Ascending aorta (tissue), 2 donors: ENCODE data around the gene SLC16A8. TPM values are rescaled to one million over a fixed set of nuclear protein-coding genes. Genes with fewer than 3 reads are reported as not detected.

Experiments used
- DNase-seq, 2 donors: peaks; one replicate each; pipeline ENCODE4 v3.0.0-alpha.2; 2019; ENCODE audit warnings: low spot score in 2 of 2
- H3K27ac ChIP-seq, 2 donors: fragments of 200-600 bp; sonication (generic); one replicate each; pipeline ENCODE4 v1.5.1; 2016 to 2017; ENCODE audit warnings: mild to moderate bottlenecking in 1 of 2
- H3K27me3 ChIP-seq: fragments of 200-600 bp; sonication (generic); one replicate; pipeline ENCODE4 v1.5.1; 2017
- H3K36me3 ChIP-seq, 2 donors: fragments of 200-600 bp; sonication (generic); one replicate each; pipeline ENCODE4 v1.5.1; 2016
- H3K4me1 ChIP-seq, 2 donors: fragments of 200-600 bp; sonication (generic); one replicate each; pipeline ENCODE4 v1.5.1; 2016 to 2017; ENCODE audit warnings: mild to moderate bottlenecking in 1 of 2
- H3K4me3 ChIP-seq, 2 donors: fragments of 200-600 bp; sonication (generic); one replicate each; pipeline ENCODE4 v1.5.1; 2016 to 2017; ENCODE audit warnings: mild to moderate bottlenecking in 1 of 2
- H3K9me3 ChIP-seq, 2 donors: fragments of 200-600 bp; sonication (generic); one replicate each; pipeline ENCODE4 v1.5.1; 2016
- CTCF ChIP-seq, 3 experiments: fragments of 200-600 bp in 2 of 3; fragments of 450-650 bp in 1 of 3; sonication (generic) in 2 of 3; IDR thresholded peaks; one replicate each; pipeline ENCODE4 v1.5.1; 2016 to 2019; ENCODE audit warnings: antibody characterized with exemption in 3 of 3, mild to moderate bottlenecking in 1 of 3, moderate library complexity in 1 of 3
- intact Hi-C: fragments of 100-400 bp; cut with DNase I; formaldehyde crosslinking; loops from one replicate; pipeline ENCODE4 v1.15.1; 2023
- total RNA-seq: library from RNA; depleted of rRNA; stranded (reverse); fragments of >200 nt; gene quantifications from one replicate; pipeline ENCODE4 v1.1.0, GENCODE V29; 2016

The SLC16A8 gene
- total RNA-seq, 1 donor from 2014 or later: not detected

GRCh38 chr22:38066381-38067027 lies 17.5 kb downstream of the SLC16A8 start:
- Histone ChIP-seq H3K4me1 (peaks cover 31 to 44% of the 10 kb centered on the region in 2 donors), H3K27me3 (no peaks in the 10 kb centered on the region), H3K9me3 (no peaks in the 10 kb centered on the region), H3K4me3 (no peak overlapping the region), H3K36me3 (peaks cover 26 to 29% of the 10 kb centered on the region in 2 donors), H3K27ac (peak overlapping the region; percentile 94 to 97)
- intact Hi-C loops: loop anchor here (5.0 kb wide), 2 partner anchors 151 to 506 kb away; partner anchors contain the start of gene DMC1
- no peak for TF ChIP-seq CTCF (IDR thresholded peaks at IDR 0.05)
- DNase-seq: no peak

GRCh38 chr22:38065539-38065938 lies 18.4 kb downstream of the SLC16A8 start:
- peak overlapping the region; percentile 94 to 97 for H3K27ac ChIP-seq
- no peak overlapping the region for H3K4me3 ChIP-seq
- H3K9me3 ChIP-seq: no peaks in the 10 kb centered on the region
- no peaks in the 10 kb centered on the region for H3K27me3 ChIP-seq
- intact Hi-C loops: loop anchor here (5.0 kb wide), 2 partner anchors 152 to 507 kb away; partner anchors contain the start of gene DMC1
- no peak for TF ChIP-seq CTCF (IDR thresholded peaks at IDR 0.05)
- H3K36me3 ChIP-seq: peaks cover 22 to 32% of the 10 kb centered on the region in 2 donors
- no peak for DNase-seq
- H3K4me1 ChIP-seq: peaks cover 26 to 36% of the 10 kb centered on the region in 2 donors

GRCh38 chr22:38062791-38063190 lies 21.2 kb downstream of the SLC16A8 start:
- no peak overlapping the region for H3K27ac ChIP-seq
- H3K4me1 ChIP-seq: peaks cover 5 to 14% of the 10 kb centered on the region in 2 donors
- DNase-seq: no peak
- peaks cover 30 to 43% of the 10 kb centered on the region in 2 donors for H3K36me3 ChIP-seq
- no peaks in the 10 kb centered on the region for H3K9me3 ChIP-seq
- no peak overlapping the region for H3K4me3 ChIP-seq
- TF ChIP-seq CTCF (IDR thresholded peaks at IDR 0.05): no peak
- H3K27me3 ChIP-seq: no peaks in the 10 kb centered on the region
- intact Hi-C loops: no loop called here

- peak within 1 kb of the TSS; percentile 92 to 93 for H3K27ac ChIP-seq
- no peaks in the 10 kb centered on the region for H3K27me3 ChIP-seq
- peaks cover 7 to 8% of the 10 kb centered on the region in 2 donors for H3K4me1 ChIP-seq
- H3K36me3 ChIP-seq: peaks cover 11 to 23% of the 10 kb centered on the region in 2 donors
- H3K9me3 ChIP-seq: no peaks in the 10 kb centered on the region
- peak; percentile 85 to 97 for DNase-seq
- intact Hi-C loops: loop anchor here (1.0 to 10.0 kb wide), 3 partner anchors 144 to 628 kb away; partner anchors contain the start of genes DDX17, MAFF and TOMM22
- TF ChIP-seq CTCF (IDR thresholded peaks at IDR 0.05): no peak
- peak within 1 kb of the TSS; percentile 65 to 70 for H3K4me3 ChIP-seq
These were observed 26.8 kb downstream of the SLC16A8 start, which contains the start of gene PICK1 for GRCh38 chr22:38056969-38057891. TSS of gene PICK1 (plus strand) at chr22:38057404. CDS start at chr22:38057810, 406 bp downstream.
